GM19438 (cell line): ENCODE measurements around the gene NRSN1.

Experiments
- ATAC-seq: cut with Tn5 transposase; IDR thresholded peaks from one replicate; pipeline ENCODE4 v1.9.1; 2021; ENCODE audit warnings: low read depth; ENCODE audit not compliant: unreplicated experiment

NRSN1 gene

GRCh38 chr6:24125980-24126379 is at the start of gene NRSN1:
Gene NRSN1 (plus strand): TSS chr6:24126215. CDS start chr6:24134328, 8,113 bp downstream.
- ATAC-seq: no peak

DNA sequence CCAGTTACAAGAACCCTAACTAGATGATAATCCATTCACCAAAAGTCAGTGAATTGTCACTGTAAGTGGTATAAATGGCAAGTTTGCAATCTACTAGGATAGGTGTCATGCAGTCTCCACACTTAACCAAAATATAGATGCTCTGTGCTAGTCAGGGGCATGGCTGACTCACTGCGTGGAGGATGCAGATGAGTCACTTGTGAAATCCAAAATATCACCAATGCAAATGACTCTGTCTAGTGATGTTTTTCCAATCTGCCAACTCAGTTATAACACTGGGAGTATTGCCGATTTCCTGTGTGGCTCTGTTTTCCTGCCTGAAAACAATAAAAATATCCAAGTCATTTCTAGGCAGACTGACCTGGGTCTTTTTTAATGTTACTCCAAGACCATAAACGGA is 47.8 kb upstream of the NRSN1 start:
- ATAC-seq: no peak

DNA sequence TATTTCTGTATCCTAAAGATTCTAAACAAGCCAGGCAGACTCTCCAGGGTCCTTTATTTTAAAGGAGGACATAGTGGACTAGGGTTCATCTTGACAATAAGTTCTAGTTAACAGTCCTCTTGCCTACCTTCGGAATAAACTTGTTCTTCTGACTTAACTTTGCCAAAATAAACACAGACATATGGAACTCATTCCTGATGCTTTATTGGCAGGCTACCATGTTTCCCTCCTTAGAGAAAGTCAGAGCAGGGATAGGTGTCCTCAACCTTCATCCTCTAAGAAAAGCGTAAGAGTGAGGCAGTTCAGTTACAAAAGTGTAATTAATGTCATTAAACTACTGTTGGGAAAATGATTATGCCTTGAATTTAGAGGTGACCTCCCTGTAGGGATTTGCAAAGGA is 46.9 kb upstream of the NRSN1 start:
- no peak for ATAC-seq

- ATAC-seq: no peak
Measured at GRCh38 chr6:24080711-24081110, 45.3 kb upstream of the NRSN1 start.

- no peak for ATAC-seq
Measured at GRCh38 chr6:24089736-24090135, 36.3 kb upstream of the NRSN1 start.

DNA sequence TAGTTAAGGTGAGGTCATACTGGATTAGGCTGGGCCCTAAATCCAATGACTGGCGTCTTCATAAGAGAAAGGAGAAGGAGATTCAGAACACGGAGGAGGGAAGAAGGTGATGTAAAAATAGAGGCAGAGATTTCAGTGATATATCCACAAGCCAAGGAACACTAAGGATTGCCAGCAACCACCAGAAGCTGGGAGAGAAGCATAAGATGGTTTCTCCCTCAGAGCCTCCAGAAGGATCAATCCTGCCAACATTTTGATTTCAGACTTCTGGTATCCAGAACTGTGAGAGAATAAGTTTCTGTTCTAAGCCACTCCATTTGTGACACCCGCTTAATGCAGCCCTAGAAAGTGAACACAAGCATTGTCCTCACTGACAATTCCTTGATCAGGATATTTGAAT is 33.6 kb upstream of the NRSN1 start:
- no peak for ATAC-seq

- no peak for ATAC-seq
Measured at GRCh38 chr6:24093381-24093780, 32.6 kb upstream of the NRSN1 start.

- ATAC-seq: no peak
Measured at GRCh38 chr6:24099181-24099580, 26.8 kb upstream of the NRSN1 start.

DNA sequence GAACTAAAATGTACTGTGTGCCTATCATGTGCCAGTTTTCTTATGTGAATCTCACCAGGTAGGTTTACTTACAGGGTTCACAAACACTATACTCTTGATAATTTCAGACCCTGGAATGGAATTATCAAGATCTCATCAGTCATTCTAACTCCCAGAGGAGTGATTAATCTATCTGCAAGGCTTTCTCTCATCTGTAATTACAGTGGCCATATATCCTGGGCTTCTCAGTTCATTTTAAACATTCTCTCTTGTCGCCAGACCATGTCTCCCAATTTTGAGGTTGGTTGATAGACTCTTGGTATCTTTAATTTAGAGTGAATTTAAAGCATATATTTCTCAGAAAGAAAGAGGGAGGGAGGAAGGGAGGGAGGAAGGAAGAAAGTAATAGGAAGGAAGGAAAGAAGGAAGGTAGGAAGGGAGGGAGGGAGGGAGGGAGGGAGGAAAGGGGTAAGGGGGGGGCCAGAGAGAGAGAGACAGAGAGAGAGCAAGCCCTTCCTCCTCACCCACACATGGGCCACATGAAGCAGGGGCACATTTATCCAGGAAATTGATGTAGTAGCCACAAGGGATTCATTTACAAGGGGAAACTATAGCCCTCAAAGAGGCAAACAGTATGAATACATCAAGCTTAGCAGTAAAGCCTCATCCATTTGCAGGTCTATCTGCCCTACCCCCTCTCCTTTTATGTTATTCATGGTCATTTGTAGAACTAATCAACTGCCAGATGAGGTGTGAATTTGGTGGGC is 25.8 kb upstream of the NRSN1 start:
- ATAC-seq: no peak

GRCh38 chr6:24100770-24101155 is 25.3 kb upstream of the NRSN1 start:
- ATAC-seq: no peak

- no peak for ATAC-seq
Measured at GRCh38 chr6:24105191-24105590, 20.8 kb upstream of the NRSN1 start.

DNA sequence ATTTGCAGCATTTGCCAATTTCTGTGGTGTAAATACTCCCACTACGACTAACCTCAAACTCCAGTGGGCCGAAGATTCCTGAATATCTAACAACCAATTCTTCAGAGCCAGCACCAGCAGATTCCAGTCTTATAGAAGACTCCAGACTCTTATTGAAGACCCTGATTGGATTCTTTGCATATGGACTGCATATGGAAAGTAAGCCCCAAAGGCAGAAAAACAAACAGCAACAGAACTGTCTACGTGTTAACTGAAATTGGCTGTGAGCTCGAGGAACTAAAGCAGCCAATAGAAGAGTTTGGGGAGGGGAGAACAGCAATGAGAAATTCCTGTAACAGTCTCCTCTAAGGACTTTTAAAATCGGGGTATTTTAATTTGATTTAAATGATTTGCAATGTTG is 19.7 kb upstream of the NRSN1 start:
- ATAC-seq: no peak

DNA sequence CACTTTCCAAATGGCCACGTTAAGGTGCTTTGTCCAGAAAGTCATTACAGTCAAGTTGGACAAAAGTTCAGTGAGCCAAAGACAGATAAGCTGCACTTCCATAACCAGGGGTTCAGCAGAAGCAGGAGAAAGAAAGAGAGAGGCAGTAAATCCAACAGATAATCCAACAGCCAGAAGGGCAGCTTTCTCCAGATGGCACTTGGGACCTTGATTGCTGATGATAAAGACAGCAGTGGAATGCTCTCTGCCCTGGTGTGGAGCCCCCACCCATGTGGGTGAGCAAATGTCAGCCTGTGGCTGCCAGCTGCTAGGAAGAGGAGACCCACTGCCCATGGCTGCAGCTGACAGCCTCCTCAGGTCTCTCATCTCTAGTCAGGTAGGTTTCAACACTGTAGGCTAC is 18.7 kb upstream of the NRSN1 start:
- ATAC-seq: no peak

DNA sequence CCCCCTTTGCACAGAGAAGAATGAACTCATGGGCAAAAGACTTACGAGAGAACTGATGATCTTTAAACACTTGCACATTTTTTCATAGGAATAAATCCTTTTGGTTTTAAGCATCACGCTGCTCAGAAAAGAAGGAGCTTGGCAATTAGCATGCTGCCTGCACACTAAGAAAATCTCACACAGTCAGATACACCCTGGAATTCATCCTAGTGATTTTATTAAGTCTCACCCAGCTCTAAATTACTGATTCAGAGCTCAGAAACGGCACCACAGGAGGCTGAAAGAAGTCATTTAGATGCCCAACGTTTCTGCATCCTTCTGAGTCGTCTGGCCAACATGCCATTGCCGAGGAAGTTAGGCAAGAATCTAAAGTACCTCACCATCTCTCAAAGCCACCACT is 18.0 kb upstream of the NRSN1 start:
- ATAC-seq: no peak

- no peak for ATAC-seq
Measured at GRCh38 chr6:24110417-24110816, 15.6 kb upstream of the NRSN1 start.

DNA sequence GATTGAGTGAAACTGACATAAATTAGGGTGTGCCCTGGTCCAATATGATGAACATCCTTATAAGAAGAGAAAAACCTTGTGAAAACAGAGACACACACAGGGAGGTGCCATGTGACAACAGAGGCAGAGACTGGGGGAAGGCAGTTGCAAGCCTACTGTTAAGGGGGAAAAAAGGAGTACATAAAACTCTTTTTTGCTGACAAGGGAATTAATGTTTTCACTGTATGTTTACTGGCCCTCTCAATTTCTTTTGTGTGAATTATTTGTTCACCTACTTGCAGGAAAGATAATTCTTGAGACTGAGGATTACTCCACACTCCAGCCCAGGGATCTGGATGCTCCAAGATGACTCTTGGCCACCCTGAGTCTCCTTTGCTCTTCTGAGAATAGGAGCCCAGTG is 12.1 kb upstream of the NRSN1 start:
- ATAC-seq: no peak

- no peak for ATAC-seq
Measured at GRCh38 chr6:24117021-24117420, 9.0 kb upstream of the NRSN1 start.

- ATAC-seq: no peak
Measured at GRCh38 chr6:24122139-24122538, 3.9 kb upstream of the NRSN1 start.

DNA sequence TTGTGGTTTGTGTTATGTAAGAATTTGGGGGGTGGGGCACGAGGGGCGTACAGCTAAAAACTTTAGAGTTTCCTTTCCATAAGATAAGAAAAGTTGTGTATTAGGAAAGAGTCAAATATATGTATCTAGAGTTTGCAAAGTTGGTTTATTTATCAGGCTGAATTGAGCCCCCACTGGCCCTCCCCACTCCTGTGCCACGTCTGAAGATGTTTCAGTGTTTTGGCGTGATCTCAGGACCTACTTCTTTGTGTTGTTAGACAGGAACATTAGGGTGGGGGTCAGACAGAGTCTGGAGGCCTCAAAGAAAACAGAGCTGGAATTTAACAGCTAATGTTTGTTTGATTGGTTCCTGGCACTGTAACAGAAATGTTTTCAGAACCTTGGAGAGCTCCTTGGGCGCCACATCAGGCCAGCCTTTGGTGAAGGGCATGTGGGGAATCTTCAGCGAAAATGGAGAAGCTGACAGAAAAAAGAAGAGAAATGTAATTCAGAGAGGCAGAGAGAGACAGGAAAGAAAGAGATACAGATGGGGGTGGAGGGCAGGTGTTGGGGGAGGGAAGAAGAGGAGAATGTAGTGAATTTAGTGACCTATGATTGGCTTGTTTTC is 674 bp downstream of the NRSN1 start:
- no peak for ATAC-seq

GRCh38 chr6:24127316-24127715 is 1.3 kb downstream of the NRSN1 start:
- ATAC-seq: no peak

DNA sequence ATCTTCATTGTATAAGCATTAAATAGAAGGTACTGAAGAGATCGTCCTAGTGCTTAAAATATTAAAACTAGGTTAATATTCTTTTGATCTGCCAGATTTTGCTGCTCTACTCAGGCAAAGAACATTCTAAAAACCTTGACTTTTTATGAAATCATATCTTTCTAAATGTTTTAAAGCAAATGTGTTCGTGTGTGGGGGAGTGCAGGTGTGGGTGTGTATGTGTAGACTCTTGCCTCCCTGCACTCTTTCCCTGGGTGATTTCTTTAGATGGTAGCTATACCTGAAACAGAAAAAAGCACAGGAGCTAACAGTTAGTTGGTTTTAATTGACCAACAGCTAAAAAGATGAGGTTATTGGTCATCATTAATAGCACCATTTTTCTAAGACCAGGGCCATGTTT is 5.7 kb downstream of the NRSN1 start:
- no peak for ATAC-seq

DNA sequence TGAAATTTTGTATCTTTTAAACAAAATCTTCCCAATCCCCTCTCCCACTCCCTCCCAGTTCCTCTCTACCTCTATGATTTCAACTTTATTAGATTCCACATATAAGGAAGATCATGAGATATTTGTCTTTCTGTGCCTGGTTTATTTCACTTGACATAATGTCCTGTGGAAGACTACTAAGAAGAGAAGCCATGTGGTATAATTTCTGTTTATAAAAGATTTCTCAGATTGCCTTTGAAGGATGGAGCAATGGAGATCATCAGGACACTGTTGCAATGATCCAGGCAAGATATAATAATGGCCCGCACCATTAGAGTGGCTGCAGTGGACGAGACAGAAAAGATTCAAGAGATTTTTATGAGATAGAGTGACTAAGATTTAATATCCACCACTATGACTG is 13.1 kb downstream of the NRSN1 start:
- no peak for ATAC-seq

GRCh38 chr6:24139639-24140038 is 13.6 kb downstream of the NRSN1 start:
- ATAC-seq: no peak
